Measurements from ENCODE around the gene CNTN6.
"Not testable (repeated sequence)": the region's sequence is repeated elsewhere in the genome, so short reads cannot be mapped to it uniquely, and the experiment has no call there.

Gene CNTN6

DNA sequence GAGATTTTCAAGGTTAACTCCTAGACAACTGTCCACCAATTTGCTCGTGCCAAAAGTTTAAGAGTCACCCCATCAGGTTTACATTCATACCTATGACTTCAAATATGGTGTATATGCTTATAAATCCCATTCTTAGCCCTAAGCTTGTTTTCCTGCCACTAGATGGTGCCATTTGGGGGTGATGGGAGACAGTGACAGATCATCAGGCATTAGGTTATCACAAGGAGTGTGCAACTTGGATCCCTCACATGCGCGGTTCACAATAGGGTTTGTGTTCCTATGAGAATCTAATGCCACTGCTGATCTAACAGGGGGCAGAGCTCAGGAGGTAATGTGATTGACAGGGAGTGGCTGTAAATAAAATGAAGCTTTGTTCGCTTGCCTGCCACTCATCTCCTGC, 182.7 kb downstream of the CNTN6 start:
- DNase-seq (ENCODE audit: low read depth in 2 of 2) = no peak

DNA sequence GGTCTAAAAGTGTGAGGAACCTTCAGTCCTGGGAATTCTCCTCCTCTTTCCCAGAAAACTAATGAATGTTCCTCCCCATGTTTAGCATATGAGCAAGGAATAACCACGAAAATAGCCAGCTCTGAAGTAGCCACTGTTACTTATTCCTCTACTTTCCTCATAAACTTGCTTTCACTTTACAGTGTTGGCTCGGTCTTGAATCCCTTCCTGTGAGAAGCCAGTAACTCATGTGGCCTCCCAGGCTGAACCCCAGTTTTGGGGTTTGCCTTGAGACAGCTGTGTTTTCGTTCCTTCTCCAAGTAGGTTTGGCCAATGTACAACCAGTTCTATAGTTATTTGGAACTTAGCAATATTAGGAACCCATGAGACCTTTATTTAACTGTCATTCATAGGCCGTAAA, 195.0 kb downstream of the CNTN6 start:
- DNase-seq (ENCODE audit: low read depth in 2 of 2) = no peak

DNA sequence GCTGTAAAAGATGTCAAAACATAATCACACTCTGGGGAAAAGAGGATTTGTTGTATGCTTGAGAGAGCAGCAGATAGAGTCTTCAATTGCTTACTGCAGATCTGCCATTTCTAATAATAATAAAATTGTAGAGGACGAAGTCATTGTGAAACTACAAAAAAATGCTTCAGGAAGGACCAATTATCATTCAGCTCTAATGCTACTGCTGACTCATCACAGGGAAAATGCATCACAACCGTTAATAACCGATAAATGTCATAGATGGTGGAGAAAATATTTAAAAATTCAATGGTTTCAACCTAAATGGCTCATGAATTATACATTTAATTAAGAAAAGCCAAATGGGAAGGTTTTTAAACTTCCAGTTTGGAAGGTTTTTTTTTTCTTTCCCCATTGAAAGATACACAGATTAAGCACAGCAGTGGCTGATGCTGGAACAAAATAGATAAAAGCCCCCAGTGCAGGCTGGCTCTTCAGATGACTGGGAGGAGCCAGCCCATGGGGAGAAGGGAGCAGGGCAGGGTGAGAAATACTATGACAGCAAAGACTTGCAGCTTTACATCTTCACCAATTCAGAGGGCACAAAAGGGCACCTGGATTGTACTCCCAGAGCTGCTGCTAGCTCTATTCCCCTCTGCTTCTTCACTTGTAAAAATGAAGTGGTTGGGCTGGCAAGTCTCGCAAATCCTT, 196.1 kb downstream of the CNTN6 start:
- no peak for DNase-seq (ENCODE audit: low read depth in 2 of 2)

DNA sequence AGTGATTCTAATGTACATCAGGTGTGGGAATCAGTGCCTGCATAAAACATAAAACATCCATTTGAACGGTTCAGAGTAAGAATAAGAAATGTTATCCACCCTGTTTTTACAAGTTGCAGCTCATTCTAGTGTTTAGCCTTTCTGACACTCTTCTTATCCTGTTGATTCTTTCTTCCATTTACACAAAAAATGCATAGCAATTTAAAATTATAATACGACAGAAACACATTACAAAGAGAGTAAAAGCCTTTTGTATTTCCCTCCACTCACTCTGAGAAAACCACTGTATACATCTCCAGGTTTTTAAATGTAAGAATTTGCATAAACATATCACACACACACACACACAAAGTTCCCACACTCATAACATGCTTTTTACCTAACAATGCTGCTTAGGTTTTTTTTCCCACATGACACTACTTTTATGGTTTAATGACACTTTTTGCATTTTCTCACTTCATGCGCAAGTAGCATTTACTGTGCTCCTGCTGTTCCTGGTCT, 199.8 kb downstream of the CNTN6 start:
- no peak for DNase-seq (ENCODE audit: low read depth in 2 of 2)

DNA sequence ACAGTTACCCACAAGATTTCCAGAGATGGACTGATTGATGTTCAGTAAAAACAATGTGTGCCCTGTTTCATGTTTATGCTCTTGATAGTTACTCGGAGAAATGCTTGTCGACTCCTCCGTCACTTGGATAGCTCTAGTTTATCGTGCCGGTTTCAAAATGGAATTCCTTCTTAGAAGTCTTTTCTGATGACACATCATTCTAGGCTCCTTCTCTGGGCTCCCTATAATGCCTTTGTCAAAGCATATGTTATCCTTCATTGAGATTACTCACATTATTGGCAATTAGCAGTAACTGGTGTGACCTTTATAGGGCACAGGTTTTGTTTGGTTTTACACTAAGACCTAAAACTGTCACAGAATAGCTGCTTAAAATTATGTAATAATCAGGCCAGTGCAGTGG, 201.8 kb downstream of the CNTN6 start:
- no peak for DNase-seq (ENCODE audit: low read depth in 2 of 2)

DNA sequence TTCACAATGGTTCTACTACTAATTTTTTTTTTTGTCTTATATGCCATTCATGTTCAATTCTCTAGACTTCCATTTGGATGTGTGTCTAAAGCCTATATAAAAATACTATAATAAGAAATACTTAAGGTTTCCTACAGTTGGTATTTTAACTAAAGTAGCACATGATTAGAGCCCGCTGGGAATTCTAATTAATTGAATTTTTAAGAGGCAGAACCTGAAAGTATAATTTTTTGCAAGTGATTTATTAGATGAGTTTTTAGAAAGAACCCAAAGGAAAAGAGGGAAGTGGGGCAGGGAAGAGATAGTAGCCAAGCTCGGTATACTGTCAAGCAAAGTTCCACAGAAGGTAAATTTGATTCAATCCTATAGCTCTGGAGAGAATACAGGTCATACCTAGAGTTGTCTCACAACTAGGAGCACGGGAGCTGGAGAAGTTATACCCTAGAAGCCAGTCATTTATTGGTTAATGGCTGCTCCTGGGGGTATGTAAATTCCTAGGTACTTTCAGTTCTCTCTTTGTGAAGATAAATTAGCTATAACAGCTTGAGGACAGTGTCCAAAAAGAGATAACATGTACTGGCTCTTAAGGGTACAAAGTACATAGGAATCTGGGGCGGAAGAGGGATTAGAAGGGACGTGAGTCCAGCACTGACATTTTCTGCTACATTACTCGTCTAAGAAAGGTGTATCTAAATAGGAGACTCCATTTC, 225.6 kb downstream of the CNTN6 start:
- no peak for DNase-seq (ENCODE audit: low read depth in 2 of 2)

DNA sequence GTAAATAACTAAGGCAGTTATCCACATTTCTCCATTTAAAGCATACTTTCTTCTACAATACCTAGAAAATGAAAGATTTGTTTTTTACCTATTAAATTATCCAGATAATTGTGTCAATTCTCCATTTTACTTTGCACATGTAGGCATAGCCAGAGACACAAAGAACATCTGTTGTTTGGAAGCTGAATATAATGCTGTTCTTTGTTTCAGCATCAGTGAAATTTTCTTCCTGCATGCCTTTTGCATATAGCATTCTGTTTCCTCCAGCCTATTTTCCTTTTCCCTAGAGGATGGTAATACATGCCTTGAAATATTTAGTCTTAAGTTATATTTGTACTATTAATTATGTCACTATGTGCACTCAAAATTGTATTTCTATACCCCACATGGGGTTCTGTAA, 233.7 kb downstream of the CNTN6 start:
- DNase-seq (ENCODE audit: low read depth in 2 of 2) = no peak

DNA sequence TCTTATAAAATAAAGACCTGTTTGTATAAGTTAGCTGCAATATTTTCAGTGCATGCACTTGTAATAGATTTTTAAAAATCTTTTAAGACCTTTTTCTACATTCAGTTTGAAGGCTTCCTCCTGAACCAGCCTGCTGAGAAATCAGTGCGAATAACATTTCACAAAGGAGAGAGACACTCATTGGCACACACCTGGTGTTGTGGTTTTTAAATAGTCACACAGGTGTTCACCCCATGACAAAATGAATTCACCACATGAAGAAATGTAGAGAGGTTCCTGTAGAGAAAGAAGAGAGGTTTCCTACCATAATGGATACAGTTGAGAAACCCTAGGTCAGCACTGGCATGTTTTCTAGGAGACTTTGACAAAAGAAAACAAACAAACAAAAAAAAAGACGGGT, 237.3 kb downstream of the CNTN6 start:
- DNase-seq (ENCODE audit: low read depth in 2 of 2) = no peak

DNA sequence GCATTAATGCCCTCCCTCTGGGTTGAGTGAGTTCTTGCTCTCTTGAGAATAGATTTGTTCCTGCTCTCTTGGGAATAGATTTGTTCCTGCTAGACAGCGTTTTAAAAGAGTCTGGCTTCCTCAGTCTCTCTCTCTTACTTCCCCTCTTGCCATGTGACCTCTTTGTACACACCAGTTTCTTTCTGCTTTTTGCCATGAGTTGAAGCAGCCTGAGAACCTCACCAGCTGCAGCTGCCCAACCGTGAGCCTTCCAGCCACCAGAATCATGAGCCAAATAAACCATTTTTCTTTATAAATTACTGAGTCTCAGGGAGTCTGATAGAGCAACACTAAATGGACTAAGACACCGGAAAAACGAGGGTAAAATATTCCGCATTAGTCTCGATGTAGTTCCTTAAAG, 253.6 kb downstream of the CNTN6 start:
- no peak for DNase-seq (ENCODE audit: low read depth in 2 of 2)

DNA sequence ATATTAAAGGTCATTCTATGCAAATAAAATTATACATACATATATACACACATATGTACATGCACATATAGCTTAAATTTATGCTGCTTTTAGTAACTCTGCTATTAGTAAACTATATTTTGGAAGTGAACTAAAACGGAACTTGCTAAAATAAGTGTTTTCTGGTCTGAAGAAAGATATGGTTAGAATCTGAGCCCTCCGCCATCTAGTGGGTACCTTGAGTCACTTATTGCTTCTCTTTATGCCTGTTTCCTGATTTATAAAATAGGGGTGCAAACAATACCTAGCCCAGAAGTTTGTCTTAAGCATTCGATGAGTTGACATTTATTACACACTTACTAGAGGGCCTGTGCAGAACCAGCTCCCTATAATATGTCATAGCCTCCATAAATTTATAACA, 255.7 kb downstream of the CNTN6 start:
- DNase-seq (ENCODE audit: low read depth in 2 of 2) = no peak

DNA sequence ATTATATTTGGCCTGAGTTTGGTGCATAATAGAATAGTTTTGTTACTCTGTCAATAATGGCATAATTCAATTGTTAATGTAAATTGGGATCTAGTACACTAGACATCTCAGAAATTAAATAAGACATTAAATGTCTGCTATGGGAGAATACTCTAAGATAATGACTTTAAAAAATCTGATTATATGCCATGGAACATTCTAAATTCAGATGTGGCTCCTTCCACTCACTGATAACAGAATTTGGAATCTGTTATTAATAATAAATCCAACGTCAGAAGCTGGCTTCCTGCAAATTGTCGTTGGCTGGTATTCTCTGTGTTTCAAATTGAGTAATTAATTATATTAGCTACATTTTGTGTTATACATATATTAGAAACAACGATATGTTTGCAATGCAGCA, 258.1 kb downstream of the CNTN6 start:
- no peak for DNase-seq (ENCODE audit: low read depth in 2 of 2)

DNA sequence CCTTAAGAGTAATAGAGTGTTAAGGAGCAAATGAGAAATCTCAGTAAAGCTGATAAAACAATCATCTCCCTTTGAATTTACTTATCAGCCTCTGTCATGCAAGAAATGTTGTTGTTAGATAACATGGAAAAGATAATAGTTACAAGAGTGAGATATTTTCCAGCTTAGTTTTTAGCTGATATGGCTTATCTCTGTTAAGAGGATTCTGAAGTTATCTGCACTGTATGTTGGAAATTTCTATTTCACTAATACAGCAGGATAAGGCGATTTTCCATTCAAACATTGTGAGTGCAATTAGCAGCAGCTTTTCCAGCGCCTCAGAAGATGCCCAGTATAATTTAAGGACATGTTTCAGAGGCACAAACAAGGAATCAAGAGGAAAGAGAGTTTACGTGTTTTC, 262.9 kb downstream of the CNTN6 start:
- no peak for DNase-seq (ENCODE audit: low read depth in 2 of 2)

DNA sequence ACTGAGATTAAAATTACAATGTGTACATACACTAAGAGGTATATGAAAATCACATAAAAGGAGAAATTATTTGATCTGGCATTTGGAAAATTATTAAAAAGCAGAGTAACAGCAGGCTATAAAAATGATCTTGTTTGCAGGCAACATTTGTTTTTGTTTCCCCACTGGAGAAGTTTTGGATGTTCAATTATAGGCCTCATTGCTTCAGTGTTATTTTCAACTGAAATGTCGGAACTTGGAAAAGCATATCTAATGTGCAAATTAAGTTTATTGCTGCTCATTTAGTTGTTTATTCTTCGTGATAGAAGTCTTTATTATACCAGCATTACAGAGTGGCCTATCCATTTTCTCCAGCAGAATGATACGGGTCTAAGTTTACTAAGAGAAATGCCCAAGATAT, 263.3 kb downstream of the CNTN6 start:
- DNase-seq (ENCODE audit: low read depth in 2 of 2) = no peak

DNA sequence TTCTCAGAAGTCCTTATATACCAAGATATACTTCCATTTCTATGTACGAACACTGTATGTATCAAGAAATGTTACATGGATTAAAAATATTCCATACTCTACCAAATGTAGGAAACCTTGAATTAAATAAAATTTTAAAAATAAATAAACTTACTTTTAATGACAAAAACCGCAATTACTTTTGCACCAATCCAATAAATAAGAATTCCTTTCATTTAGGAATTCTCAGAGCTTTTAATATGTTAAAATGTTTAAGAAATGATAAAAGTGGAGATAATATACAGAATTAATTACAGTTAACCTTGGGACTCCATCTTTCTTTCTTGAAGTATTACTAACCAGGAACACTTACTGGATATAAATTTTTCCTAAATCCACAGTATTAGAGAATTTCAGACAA, 272.7 kb downstream of the CNTN6 start:
- no peak for DNase-seq (ENCODE audit: low read depth in 2 of 2)

DNA sequence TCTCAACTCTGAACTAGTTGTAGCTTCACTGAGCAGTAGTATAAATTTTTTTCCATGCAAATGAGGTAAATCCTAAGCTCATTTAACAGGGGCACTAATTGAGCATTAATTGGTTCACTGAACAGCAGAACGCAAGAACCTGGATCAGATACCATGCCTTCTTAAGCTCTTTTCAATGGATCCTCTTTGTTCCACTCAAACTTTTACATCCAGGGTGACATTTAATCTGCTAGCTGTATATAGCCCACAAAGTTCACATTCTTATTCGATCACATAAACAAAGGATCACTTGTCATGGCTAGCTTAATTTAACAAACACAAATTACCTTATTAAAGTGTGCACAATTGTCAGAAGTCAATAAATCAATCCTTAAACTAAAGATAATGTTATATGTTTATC, 281.6 kb downstream of the CNTN6 start:
- DNase-seq (ENCODE audit: low read depth in 2 of 2) = no peak

DNA sequence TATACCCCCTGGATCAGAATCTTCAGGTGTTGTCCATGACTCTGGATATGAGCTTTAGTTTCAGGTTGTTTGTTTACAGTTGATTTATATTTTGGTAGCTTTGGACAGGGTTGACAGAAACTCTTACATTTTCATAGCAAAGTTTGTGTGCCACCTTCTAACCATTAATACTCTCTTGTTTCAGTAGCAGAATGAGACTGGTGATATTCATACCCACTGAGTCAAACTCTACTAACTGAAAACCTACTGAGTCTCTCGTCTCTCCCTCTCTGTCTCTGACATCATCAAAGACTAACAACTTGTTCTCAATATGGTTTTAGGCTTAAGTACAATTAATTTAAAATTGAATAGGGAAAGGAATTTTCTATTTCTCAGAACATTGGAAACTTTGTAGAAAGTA, 282.3 kb downstream of the CNTN6 start:
- no peak for DNase-seq (ENCODE audit: low read depth in 2 of 2)

DNA sequence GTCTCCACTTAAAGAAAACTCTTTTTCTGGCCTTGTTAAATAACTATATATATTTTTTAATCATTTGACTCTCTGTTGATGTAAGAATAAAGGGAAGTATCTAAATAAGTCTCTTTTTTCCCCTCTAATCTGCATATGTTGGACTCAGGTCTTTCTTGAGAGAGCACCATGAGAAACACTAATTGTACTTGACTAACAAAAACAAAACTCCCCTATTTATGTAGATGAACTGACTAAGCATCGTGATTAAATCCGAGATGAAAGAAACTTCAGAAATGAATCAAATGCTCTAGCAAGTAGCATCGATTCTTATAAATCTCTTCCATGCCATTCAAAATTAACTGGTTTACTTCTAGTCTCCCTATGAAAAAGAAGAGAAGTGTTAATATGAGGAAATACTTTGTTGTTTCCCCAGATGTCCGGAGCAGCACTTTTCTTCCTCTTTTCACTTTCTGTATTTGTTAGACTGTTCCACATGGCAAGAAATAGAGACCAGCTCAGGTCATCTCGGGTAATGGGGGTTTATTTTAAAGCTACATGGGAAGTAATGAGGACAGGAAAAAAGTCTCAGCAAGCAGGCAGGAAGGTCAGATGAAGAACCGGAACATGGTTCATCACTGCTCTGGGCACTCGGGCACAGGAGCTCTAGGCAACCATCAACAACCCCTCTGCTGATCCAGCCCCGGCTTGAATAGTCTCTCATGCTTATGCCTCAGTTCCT, 288.3 kb downstream of the CNTN6 start:
- no peak for DNase-seq (ENCODE audit: low read depth in 2 of 2)

DNA sequence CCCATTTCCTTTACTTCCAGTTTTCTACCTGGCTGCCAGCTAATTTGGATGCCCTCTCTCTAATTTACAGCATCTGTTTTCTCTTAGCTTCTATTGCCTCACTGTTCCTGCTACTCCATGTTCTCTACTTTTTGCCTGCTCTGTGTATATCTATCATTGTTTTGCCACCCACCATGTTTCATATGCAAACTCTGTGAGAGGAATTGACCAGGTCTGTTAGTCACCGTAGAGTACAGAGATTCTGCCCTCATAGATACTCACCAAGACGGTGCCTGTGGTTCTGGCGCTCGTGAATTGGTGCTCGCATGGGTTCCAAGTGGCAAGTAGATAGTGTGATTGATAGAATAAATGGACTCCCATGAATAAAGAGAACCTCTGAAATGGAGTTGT, 288.8 kb downstream of the CNTN6 start:
- DNase-seq (ENCODE audit: low read depth in 2 of 2) = no peak

DNA sequence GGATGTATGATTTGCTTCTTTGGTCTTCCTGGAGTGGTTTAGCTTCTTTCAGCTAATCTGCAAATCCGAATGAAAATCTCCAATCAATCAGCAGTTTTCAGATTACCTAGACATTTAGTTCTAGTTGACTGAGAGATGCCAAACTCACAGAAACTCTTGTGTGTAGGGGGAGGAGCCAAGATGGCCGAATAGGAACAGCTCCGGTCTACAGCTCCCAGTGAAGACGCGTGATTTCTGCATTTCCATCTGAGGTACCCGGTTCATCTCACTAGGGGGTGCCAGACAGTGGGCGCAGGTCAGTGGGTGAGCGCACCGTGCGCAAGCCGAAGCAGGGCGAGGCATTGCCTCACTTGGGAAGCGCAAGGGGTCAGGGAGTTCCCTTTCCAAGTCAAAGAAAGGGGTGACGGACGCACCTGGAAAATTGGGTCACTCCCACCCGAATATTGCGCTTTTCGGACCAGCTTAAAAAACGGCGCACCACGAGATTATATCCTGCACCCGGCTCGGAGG, 294.6 kb downstream of the CNTN6 start:
- not testable (repeated sequence) for DNase-seq (ENCODE audit: low read depth in 2 of 2)

DNA sequence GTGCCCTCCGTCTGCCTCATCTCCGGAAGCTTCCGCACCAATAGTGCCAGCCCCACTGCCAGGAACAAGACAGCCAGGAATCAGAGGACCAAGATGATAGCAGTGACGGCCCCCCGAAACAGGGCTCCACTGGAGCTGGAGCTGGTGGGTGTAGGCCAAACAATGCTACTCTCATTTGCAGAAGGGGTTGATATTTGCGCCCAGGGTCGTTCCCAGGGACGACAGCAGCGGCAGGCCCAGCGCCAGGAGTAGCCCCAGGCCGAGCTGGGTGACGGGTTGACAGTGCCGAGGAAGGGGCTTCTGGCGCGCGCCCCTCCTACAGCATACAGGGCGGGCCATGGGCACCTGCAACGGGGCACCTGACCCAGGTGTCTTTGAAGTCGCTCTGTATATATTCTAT, 301.4 kb downstream of the CNTN6 start:
- DNase-seq (ENCODE audit: low read depth in 2 of 2) = no peak

DNA sequence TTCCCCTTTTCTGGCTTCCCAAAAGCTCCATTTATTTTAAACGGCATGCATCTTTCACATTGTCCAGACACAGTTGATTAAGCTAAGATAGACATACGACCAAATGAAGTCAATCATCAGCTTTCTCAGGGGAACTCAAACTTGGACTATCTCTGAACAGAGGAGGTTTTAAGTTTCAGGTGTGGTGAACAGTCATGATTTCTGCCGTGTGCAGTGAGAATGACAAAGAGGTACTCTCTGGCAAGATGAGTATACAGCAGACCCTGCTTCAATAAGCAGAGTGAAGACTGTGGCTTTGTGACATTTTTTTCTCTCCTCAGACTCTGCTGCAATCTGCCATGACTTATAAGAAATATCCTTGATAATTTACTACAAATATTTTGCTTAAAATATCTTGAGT, 307.7 kb downstream of the CNTN6 start:
- no peak for DNase-seq (ENCODE audit: low read depth in 2 of 2)

DNA sequence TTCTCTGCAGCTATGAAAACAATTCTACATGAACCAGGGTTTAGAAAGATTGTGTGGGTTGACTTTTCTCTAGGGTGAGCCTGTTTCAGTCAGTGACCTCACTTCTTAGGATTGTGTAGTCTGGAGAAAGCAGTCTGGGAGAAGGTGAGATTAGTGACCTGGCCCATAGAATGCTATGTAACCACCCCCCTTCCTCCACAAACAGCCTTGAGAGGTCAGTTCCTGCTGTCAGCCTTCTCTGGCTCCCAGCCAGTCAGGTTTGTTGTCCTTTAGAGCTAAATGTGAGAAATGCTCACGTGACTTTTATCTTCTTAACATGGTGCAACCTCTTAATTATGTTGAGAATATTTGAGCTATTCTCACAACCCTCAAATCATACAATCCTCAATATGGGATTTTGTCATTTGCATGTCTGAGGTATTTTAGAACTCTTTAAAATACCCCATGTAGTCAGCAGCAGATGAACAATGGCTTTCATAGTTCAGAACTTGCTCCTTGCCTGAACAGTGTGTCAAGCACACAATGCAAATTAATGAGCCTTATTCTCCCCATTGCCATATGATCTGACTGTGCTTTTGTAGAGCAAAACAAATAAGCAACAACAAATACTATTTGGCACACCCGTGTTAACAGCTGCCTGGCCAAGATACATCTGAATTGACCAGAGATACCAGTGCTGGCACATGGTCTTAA, 311.6 kb downstream of the CNTN6 start:
- no peak for DNase-seq (ENCODE audit: low read depth in 2 of 2)

Data from stimulated activated CD4-positive, alpha-beta T cell treated with anti-CD3 and anti-CD28 coated beads, Interleukin-1b, Interleukin-23, amount 100 ng/mL, for 4 hours (primary cell).